Heart left ventricle (tissue), 16 donors: ENCODE data around the gene ITSN1. TPM values are rescaled to one million over a fixed set of nuclear protein-coding genes. Genes with fewer than 3 reads are reported as not detected.

ENCODE experiments used
- ATAC-seq, 4 donors: fragments of 200-7000 bp; cut with Tn5 transposase; one replicate each; pipeline ENCODE4 v1.9.1; 2020 to 2022; ENCODE audit warnings: moderate library complexity in 4 of 4, mild to moderate bottlenecking in 3 of 4, moderate number of reproducible peaks in 1 of 4
- DNase-seq, 5 donors: peaks; one replicate each; pipeline ENCODE4 v3.0.0-alpha.2; 2020
- H3K27ac ChIP-seq, 12 donors: fragments of 200-600 bp; sonication (generic) in 4 of 12; one replicate each; pipeline versions ENCODE4 v1.5.0 to v1.8.0; 2016 to 2022; ENCODE audit warnings: mild to moderate bottlenecking in 2 of 12
- H3K27me3 ChIP-seq, 9 donors: fragments of 200-600 bp; sonication (generic) in 2 of 9; one replicate each; pipeline versions ENCODE4 v1.5.1 to v1.8.0; 2016 to 2022; ENCODE audit warnings: mild to moderate bottlenecking in 3 of 9
- H3K36me3 ChIP-seq, 9 donors: fragments of 200-600 bp; sonication (generic) in 2 of 9; one replicate each; pipeline versions ENCODE4 v1.5.0 to v1.8.0; 2018 to 2022; ENCODE audit warnings: mild to moderate bottlenecking in 2 of 9
- H3K4me1 ChIP-seq, 12 donors: fragments of 200-600 bp; sonication (generic) in 4 of 12; one replicate each; pipeline versions ENCODE4 v1.5.0 to v1.8.0; 2016 to 2022; ENCODE audit warnings: mild to moderate bottlenecking in 3 of 12
- H3K4me3 ChIP-seq, 12 donors: fragments of 200-600 bp; sonication (generic) in 4 of 12; one replicate each; pipeline versions ENCODE4 v1.5.0 to v1.8.0; 2017 to 2022; ENCODE audit warnings: mild to moderate bottlenecking in 9 of 12, moderate library complexity in 4 of 12
- H3K9me3 ChIP-seq, 12 donors: fragments of 200-600 bp; sonication (generic) in 4 of 12; one replicate each; pipeline versions ENCODE4 v1.5.0 to v1.8.0; 2016 to 2022; ENCODE audit warnings: mild to moderate bottlenecking in 1 of 12
- CTCF ChIP-seq, 12 donors: fragments of 200-600 bp; sonication (generic) in 4 of 12; IDR thresholded peaks; one replicate each; pipeline versions ENCODE4 v1.5.0 to v1.8.0; 2018 to 2022; ENCODE audit warnings: antibody characterized with exemption in 12 of 12, mild to moderate bottlenecking in 5 of 12
- POLR2A ChIP-seq, 2 donors: fragments of 450-650 bp; IDR thresholded peaks; one replicate each; pipeline ENCODE4 v1.6.1; 2017; ENCODE audit warnings: antibody characterized with exemption in 2 of 2, mild to moderate bottlenecking in 2 of 2, moderate library complexity in 2 of 2
- WGBS, 4 donors: extraction: QIAGEN DNeasy Blood & Tissue Kit in 2 of 4; methylation state at CpG; one replicate each; pipeline versions ENCODE4 v1.1.5 to v1.1.7; 2013 to 2018; 5-methylcytosine and 5-hydroxymethylcytosine counted together
- intact Hi-C, 10 donors: fragments of 100-400 bp; cut with DNase I; formaldehyde crosslinking; loops; one replicate each; pipeline versions ENCODE4 v1.11.1 to v1.14.2; 2022
- polyA plus RNA-seq, 2 donors: library from polyadenylated mRNA; stranded (reverse); fragments of 200-250 nt; gene quantifications; one replicate each; pipeline ENCODE4 v1.2.3, GENCODE V29; 2013
- total RNA-seq, 9 donors: library from RNA; depleted of rRNA in 2 of 9; stranded (reverse); fragments of >200 nt in 2 of 9; fragmentation: NEBNext Ultra II Directional in 3 of 9; extraction: Animal tissue kit (Norgen Biotek cat#: 25700) in 3 of 9; gene quantifications; one replicate each; pipeline versions ENCODE4 v1.1.0 to v1.2.4, GENCODE V29; 2016 to 2023
- donor health status: ischemic (EF 13 %, LVEDD 7.1; RV severe dilation, severe dysfunction).
- donor health status: healthy with polysubstance abuse.
- donor health status: DM: no; HTN: yes; CAD: no.
- donor health status: DM: no; HTN: no; CAD: no.
- donor health status: ischemic (EF 25% LVEDD 6.9; RV normal size, moderate dysfunction).
- donor health status: ischemic (EF 25% LVEDD 5.7; RV mildly dilated, moderate dysfunction).
- donor health status: healthy.
- donor health status: DM: yes; HTN: yes; CAD: no.
- donor health status: ischemic (EF 35%, LVEDD 5.7; RV mildly dilated, moderate dysfunction).
- donor health status: nonischemic (EF 11% LVEDD 7.7; RV severe dilation, severe dysfunction).
- donor health status: DM: yes; HTN: yes; CAD: no.
- donor health status: PGD.
- donor health status: ischemic (EF 29% LVEDD 5.4; RV normal size, mild dysfunction).
- donor health status: nonischemic (EF 23%, LVEDD 6.1; RV moderate dilation, normal function).

ITSN1 gene
- total and polyA plus RNA-seq, 11 donors = 17.2 to 51.5 (median 34.0) TPM

GRCh38 chr21:33688353-33688752 is 46.1 kb downstream of the ITSN1 start:
- Histone ChIP-seq H3K9me3 (no peaks in the 10 kb centered on the region), H3K27me3 (no peaks in the 10 kb centered on the region), H3K36me3 (no peaks in the 10 kb centered on the region), H3K4me1 (peaks cover 0 to 74% (median 47%) of the 10 kb centered on the region in 12 donors), H3K27ac (peak overlapping the region in 1 of 12 donors; percentile 6), H3K4me3 (no peak overlapping the region)
- DNase-seq = no peak
- intact Hi-C loops = loop anchor here in 1 of 10 donors (5.0 kb wide), 1 partner anchor 46 kb away; the partner anchor contains the start of genes CRYZL1 and ITSN1
- 64 to 72% (median 66%) methylated on average over 1 of the region's 1 CpG for WGBS, 4 donors
- peak in 2 of 4 donors; percentile 10 to 52 for ATAC-seq
- TF ChIP-seq POLR2A (IDR thresholded peaks at IDR 0.05) (no peak), CTCF (IDR thresholded peaks at IDR 0.05) (no peak)

- H3K9me3 ChIP-seq = no peaks in the 10 kb centered on the region
- intact Hi-C loops = loop anchor here in 1 of 10 donors (10.0 kb wide), 1 partner anchor 46 kb away; the partner anchor contains the start of genes CRYZL1 and ITSN1
- H3K36me3 ChIP-seq = no peaks in the 10 kb centered on the region
- DNase-seq (no peak), ATAC-seq (no peak)
- peaks cover 0 to 54% (median 27%) of the 10 kb centered on the region in 12 donors for H3K4me1 ChIP-seq
- no peak overlapping the region for H3K4me3 ChIP-seq
- TF ChIP-seq CTCF (IDR thresholded peaks at IDR 0.05) (no peak), POLR2A (IDR thresholded peaks at IDR 0.05) (no peak)
- H3K27me3 ChIP-seq = no peaks in the 10 kb centered on the region
- H3K27ac ChIP-seq = no peak overlapping the region
- WGBS, 4 donors = 89 to 90% (median 90%) methylated on average over 5 of the region's 5 CpGs
Measured at GRCh38 chr21:33690874-33691273, 48.6 kb downstream of the ITSN1 start.

- DNase-seq (no peak), ATAC-seq (no peak)
- intact Hi-C loops = loop anchor here in 1 of 10 donors (10.0 kb wide), 1 partner anchor 47 kb away; the partner anchor contains the start of genes CRYZL1 and ITSN1
- 85 to 90% (median 89%) methylated on average over 6 of the region's 6 CpGs for WGBS, 4 donors
- H3K36me3 ChIP-seq = no peaks in the 10 kb centered on the region
- H3K4me3 ChIP-seq = no peak overlapping the region
- H3K9me3 ChIP-seq = no peaks in the 10 kb centered on the region
- H3K4me1 ChIP-seq = peaks cover 0 to 54% (median 27%) of the 10 kb centered on the region in 12 donors
- no peak for TF ChIP-seq POLR2A (IDR thresholded peaks at IDR 0.05)
- no peak for TF ChIP-seq CTCF (IDR thresholded peaks at IDR 0.05)
- H3K27me3 ChIP-seq = no peaks in the 10 kb centered on the region
- H3K27ac ChIP-seq = peak overlapping the region in 1 of 12 donors; percentile 15
Measured at GRCh38 chr21:33691945-33692603, 49.8 kb downstream of the ITSN1 start.

- DNase-seq (no peak), ATAC-seq (no peak)
- intact Hi-C loops = loop anchor here in 2 of 10 donors (5.0 to 10.0 kb wide), 2 partner anchors 51 to 54 kb away; partner anchors contain the start of genes CRYZL1 (in 2 of the 2) and ITSN1 (in 2 of the 2)
- peak overlapping the region in 3 of 12 donors; percentile 5 to 28 (median 9) for H3K27ac ChIP-seq
- 52 to 74% (median 58%) methylated on average over 2 of the region's 2 CpGs for WGBS, 4 donors
- peaks cover 0 to 57% (median 25%) of the 10 kb centered on the region in 12 donors for H3K4me1 ChIP-seq
- H3K4me3 ChIP-seq = no peak overlapping the region
- H3K36me3 ChIP-seq = no peaks in the 10 kb centered on the region
- TF ChIP-seq POLR2A (IDR thresholded peaks at IDR 0.05) (no peak), CTCF (IDR thresholded peaks at IDR 0.05) (no peak)
- H3K9me3 ChIP-seq = no peaks in the 10 kb centered on the region
- no peaks in the 10 kb centered on the region for H3K27me3 ChIP-seq
Measured at GRCh38 chr21:33695813-33696212, 53.5 kb downstream of the ITSN1 start.
